HG03025 (cell line): ENCODE data around the gene SPN.
"Not testable (repeated sequence)": the region's sequence is repeated elsewhere in the genome, so short reads cannot be mapped to it uniquely, and the experiment has no call there.

Experiments used
- ATAC-seq: cut with Tn5 transposase; IDR thresholded peaks from one replicate; pipeline ENCODE4 v1.9.1; 2021; ENCODE audit warnings: mild to moderate bottlenecking, moderate library complexity; ENCODE audit not compliant: unreplicated experiment, low FRiP score

SPN gene

DNA sequence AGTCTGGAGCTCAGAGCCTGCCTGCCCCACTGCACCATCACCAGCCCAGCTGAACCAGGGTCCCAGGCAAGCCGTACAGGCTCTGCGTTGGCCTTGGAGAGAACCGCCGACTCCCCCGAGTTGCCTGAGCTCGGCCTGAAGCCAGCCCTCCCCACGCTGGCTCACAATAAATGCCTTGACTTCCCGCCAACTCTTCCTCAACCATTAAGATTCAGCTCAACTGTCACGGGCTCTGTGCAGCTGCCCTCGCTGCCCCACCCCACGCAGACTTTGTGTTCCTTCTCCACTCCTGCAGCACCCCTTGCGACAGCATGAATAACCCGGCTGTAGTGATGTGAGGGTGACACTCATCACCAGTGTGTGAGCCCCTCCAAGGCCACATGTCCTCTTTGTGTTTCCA is 11.1 kb downstream of the SPN start:
- no peak for ATAC-seq

DNA sequence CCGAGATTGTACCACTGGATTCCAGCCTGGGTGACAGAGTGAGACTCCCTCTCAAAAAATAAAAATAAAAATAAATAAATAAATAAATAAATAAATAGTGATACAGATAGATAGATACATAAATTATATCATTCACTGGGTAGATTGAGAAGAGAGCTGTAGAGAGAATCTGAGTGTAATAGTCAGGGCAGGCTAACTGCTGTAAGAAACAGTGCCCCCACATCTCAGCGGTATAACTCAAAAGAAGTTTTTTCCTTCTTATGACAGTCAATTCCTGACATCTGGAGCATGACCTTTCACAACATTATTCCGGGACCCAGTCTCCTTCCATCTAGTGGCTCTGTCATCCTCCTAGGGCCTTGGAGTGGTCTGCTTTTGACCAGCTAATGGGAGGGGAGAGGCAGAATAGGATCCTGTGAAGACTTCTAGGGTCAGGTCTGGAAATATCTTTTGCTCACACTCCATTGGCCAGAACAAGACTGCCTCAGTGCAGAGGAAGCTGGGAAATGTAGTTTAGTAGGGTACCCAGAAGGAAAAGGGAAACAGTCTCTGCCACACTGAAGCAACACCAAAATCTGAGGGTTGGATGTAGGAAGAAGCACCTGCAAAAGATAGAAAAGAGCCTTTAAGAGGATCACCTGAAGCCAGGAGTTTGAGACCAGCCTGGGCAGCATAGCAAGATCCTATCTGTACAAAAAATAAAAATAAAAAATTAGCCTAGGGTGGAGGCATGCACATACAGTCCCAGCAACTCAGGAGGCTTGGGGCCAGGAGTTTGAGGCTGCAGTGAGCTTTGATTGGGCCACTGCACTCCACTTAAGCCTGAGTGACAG is 13.0 kb downstream of the SPN start:
- ATAC-seq, result no peak

DNA sequence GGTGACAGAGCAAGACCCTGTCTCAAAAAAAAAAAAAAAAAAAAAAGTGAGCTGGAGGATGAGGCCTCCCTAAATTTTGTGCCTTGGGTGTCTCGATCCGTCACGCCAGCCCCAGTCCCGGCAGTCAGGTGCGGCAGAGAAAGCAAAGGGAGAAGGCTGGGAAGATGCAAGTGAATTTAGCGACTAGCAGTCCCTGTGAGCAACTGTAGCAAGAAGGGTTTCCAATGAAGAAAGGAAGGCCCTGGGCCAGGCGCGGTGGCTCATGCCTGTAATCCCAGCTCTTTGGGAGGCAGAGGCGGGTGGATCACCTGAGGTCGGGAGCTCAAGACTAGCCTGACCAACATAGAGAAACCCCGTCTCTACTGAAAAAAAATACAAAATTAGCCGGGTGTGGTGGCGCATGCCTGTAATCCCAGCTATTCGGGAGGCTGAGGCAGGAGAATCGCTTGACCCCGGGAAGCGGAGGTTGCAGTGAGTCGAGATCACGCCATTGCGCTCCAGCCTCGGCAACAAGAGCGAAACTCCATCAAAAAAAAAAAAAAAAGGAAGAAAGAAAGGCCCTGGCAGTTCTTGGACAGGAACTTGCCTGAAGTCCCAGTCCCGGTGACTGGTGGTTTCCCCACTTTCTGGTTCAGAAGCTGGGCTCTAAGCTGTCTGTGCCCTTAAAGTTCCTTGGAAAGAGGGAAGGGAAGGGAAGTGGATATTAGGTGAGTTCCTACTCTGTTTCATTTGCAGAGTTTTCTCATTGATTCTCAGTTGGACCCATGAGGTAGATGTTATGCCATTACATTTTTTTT is 14.1 kb downstream of the SPN start:
- ATAC-seq, result no peak

DNA sequence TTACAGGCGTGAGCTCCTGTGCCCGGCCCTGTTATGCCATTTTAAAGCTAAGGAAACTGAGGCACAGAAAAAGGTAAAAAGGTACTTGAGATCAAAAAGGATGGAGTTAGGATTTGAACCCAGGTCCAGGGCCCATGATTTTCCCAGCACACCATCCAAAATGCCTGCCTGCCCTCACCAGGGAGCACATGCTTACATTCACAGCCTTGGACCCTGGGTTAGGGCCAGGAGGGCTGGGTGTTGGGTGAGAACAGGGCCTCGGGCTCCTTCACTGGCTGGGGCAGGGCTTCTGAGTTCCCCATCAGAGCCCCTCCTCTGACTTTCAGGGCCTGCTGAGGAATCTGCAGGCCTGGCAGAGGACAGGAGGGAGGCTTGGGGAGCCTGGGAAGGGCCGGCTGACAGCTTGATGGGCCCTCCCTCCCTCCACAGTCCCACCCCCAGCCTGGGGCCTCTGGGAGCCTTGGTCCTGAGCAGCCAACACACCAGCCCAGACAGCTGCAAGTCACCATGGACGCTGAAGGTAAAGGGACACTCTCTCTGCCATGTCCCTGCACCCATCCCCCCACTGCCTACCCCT is 15.7 kb downstream of the SPN start, which contains the start of gene QPRT:
QPRT (plus strand) TSS at position 490 of the 577 bp plus-strand sequence; CDS start at position 508, 18 bp downstream.
- no peak for ATAC-seq

DNA sequence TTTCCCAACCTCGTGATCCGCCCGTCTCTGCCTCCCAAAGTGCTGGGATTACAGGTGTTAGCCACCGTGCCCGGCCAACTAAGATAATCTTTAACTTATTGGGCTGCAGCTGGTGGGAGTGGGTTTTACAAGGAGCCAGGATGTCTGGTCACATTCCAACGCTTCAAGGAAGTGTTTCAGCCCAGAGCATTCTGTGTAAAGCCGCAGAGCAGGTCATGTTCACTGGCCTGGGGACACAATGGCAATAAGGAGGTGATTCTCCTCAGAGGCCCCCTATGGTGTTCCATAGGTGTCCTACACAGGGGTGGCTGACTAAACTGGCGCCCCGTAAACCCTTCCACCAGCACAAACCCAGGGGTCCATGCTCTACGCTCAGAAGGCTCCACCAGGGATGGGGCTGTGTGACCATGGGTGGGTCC is 17.1 kb downstream of the SPN start:
- ATAC-seq, result no peak

DNA sequence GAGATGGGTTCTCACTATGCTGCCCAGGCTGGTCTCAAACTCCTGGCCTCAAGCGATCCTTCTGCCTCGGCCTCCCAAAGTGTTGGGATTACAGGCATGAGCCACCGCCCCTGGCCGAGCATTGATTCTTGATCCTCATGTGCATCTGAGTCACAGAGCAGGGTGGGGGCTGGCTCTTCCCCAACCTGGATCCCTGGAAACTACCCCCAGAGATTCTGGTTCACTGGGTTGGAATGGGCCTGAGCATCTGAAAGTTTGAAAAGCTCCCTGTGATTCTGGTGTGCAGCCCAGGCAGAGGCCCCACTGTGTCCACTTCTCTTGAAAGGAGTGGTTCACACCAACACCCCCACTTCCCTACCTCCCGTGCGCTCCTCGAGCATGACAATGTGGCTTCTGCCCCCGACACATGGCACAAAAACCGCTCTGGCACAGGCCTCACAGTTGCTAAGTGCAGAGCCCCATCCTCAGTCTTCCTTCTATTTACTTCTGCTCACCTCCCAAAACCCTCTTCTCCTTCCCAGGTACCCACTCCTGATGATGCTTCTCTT is 20.6 kb downstream of the SPN start:
- no peak for ATAC-seq

DNA sequence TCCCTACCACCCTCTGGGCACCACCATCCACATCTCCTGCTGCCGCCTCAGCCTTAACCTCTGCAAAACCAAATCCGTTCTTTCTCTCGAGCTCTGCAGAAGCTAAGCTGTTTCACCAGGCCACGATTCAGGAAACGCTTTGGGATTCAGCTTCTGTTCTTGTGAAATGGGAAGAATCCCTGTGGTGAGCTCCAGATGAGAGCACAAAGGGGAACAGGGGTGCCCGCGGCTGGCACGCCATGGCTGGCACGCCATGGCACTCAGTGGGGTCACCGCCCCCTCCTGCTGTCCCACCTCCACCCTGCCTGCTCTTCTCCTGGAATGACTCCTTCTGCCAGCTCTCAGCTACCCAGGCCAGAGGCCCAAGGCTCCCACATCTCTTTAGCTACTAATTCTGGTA is 21.6 kb downstream of the SPN start:
- ATAC-seq, result no peak

DNA sequence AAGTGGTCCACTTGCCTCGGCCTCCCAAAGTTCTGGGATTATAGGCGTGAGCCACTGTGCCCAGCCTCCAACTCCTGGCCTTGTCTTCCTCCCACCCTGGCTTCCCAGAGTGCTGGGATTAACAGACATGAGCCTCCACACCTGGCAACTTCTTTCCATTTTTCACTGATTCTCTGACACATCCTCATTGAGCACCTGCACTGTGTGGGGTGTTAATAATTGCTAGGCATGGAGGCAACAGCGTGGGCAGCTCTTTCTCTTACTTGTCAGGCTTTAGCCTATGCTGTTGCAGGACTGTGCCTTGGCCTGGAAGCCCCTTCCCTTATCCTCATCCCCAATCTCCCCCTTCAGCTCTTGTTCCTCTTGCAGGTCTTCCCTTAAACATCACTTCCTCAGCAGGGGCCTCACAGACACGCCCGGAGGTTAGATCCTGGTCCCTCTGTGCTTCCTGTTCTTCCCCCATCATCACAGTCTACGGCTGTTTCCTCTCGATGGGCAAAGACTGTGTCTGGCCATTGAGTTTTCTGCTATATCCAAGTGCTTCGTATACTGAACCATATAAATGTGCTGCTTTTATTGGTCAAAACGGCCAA is 23.8 kb downstream of the SPN start:
- no peak for ATAC-seq

DNA sequence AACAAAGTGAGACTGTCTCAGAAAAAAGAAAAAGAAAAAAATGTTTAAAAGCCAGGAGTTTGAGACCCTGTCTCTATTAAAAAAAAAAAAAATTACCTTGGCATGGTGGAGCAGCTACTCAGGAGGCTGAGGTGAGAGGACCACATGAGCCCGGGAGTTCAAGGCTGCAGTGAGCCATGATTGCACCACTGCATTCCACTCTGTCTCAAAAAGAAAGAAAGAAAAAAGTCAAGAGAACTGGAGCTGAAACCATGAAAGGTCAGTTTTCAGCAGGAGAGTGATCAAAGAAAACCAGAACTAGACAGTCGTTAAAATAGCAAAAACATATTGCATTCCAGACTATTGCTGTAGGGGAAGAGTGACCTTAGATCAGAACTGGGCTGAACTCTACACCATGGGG is 24.7 kb downstream of the SPN start:
- ATAC-seq, result no peak

DNA sequence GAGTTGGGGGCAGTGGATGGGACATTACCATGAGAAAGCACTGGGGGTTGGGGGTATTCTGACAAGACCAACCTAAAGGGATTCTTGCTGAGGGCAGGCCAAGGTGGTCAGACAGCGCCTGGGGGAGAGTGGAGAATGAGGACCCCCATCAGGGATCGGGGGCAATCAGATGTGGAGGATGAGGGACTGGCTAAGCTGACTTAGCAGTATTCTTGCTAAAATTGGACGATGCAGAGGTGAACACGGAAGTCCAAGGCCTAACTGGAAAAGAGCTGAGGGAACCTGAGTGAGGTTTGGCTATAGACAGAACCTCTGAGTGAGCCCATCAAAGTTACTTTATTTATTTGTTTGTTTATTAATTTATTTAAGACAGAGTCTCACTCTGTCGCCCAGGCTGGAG is 25.1 kb downstream of the SPN start:
- ATAC-seq, result no peak

DNA sequence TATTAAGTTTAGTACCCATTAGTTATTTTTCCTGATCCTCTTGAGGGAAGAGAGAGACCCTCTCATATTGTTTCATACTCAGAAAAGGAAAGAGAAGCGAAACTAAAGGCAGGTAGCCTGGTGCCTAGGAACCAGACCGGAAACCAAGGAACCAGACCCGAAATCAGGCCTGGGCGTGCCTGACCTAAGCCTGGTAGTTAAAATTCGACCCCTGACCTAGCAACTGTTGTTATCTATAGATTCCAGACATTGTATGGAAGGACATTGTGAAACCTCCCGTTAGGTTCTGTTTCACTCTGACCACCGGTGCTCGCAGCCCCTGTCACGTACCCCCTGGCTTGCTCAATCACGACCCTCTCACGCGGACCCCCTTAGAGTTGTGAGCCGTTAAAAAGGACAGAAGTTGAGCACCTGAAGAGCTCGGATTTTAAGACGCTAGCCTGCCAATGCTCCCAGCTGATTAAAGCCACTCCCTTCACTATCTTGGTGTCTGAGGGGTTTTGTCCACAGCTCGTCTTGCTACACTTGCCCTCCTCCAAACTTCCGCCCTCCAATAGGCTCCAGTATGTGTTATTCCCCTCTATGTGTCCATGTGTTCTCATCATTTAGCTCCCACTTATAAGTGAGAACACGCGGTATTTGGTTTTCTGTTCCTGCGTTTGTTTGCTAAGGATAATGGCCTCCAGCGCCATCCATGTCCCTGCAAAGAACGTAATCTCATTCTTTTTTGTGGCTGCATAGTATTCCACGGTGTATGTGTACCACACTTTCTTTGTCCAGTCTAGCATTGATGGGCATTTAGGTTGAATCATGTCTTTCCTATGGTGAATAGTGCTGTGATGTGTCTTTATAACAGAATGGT is 26.7 kb downstream of the SPN start:
- ATAC-seq, result not testable (repeated sequence)

DNA sequence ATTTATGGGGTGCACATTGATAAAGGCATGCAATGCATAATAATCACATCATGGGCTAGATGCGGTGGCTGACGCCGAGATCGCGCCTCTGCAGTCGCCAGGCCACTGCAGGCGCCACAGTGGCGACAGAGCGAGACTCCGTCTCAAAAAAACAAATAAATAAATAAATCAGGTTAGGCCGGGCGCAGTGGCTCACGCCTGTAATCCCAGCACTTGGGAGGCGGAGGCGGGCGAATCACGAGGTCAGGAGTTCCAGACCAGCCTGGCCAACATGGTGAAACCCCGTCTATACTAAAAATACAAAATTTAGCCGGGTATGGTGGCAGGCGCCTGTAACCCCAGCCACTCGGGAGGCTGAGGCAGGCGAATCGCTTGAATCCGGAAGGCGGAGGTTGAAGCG is 29.6 kb downstream of the SPN start:
- ATAC-seq, result not testable (repeated sequence)

DNA sequence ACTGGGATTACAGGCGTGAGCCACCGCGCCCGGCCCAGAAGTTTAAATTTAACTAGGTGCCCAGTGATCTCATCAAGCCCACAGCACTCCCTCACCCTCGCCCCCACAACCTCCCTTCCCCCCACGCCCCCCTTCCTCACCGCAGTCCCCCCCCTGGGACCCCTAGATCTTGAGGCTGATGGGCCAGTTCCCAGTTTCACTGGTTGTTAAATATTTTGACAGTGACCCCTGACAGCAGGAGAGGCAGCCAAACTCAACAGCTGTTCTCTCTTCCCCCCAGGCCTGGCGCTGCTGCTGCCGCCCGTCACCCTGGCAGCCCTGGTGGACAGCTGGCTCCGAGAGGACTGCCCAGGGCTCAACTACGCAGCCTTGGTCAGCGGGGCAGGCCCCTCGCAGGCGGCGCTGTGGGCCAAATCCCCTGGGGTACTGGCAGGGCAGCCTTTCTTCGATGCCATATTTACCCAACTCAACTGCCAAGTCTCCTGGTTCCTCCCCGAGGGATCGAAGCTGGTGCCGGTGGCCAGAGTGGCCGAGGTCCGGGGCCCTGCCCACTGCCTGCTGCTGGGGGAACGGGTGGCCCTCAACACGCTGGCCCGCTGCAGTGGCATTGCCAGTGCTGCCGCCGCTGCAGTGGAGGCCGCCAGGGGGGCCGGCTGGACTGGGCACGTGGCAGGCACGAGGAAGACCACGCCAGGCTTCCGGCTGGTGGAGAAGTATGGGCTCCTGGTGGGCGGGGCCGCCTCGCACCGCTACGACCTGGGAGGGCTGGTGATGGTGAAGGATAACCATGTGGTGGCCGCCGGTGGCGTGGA is 31.5 kb downstream of the SPN start:
- no peak for ATAC-seq

DNA sequence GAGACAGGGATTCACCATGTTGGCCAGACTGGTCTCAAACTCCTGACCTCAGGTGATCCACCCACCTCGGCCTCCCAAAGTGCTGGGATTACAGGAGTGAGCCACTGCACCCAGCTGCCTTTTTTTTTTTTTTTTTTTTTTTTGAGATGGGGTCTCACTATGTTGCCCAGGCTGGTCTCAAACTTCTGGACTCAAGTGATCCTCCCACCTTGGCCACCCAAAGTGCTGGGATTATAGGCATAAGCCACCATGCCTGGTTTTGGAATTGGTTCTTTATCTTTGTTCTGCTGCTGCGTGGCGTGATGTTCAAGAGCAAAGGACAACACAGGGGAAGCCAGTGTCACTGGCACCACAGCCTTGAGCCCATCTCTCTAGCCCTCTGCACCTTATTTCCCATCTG is 32.6 kb downstream of the SPN start:
- not testable (repeated sequence) for ATAC-seq

DNA sequence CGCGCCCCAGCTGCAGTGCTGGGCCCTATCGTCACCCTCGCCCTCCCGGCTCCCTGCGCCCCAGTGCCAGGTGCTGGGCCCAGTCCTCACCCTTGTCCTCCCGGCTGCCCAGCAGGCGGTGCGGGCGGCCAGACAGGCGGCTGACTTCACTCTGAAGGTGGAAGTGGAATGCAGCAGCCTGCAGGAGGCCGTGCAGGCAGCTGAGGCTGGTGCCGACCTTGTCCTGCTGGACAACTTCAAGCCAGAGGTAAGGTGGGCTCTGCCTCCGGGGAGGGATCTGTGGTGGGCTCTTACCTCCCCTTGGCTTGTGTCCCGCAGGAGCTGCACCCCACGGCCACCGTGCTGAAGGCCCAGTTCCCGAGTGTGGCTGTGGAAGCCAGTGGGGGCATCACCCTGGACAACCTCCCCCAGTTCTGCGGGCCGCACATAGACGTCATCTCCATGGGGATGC is 33.9 kb downstream of the SPN start:
- no peak for ATAC-seq

DNA sequence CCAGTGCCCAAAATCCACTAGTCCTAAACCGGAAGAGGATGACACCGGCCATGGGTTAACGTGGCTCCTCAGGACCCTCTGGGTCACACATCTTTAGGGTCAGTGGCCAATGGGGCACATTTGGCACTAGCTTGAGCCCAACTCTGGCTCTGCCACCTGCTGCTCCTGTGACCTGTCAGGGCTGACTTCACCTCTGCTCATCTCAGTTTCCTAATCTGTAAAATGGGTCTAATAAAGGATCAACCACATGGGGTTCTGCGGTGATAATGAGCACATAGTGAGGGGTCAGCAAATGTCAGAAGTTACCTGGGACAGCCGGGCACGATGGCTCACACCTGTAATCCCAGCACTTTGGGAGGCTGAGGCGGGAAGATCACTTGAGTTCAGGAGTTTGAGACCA is 34.3 kb downstream of the SPN start:
- no peak for ATAC-seq

DNA sequence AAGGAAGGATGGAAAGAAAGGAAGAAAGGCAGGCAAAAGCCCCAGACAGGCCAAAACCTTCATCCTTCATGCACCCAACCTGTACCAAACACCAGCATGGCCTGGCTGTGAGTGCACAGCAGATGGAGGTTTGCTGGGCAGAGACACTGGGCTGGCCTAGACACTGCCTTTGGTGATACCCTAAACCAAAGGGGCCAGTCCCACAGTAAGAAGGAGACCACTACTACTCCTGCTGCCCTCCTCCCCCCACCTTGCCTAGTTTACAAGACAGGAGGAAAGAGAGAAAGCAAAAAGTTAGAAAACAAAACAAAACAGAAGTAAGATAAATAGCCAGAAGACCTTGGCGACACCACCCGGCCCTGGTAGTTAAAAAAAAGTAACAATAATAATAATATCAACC is 35.0 kb downstream of the SPN start:
- no peak for ATAC-seq

DNA sequence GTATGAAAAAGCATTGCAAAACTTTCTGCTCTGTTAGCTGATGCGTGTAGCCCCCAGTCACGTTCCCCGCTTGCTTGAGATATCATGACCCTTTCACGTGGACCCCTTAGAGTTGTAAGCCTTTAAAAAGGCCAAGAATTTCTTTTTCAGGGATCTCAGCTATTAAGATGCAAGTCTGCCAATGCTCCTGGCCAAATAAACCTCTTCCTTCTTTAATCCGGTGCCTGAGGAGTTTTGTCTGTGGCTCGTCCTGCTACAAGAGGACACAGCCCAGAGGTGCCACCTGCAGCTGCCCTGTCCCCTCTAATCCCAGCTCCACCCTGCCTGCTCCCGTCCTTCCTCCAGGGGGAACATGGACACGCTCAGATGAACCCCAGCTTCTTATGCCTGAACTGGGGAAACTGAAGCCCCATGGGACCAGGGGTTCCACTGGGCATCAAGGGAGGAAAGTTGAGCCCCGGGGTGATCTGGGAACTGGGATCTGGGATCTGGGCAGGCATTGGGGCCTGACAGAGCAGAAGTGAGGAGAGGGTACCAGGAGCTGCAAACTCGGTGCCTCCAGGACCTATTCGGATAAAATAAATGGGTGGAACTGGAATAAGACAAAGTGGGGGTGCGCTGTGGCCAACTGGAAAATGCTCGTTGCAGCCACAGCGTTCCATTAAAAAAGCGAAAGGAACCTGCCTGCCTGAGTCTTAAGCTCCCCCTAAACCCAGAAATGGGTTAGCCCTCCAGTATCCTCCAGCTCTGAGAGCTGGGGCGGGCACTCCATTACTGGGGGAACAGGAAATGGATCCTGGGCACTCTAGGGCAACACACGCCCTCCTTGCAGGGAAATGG is 35.7 kb downstream of the SPN start:
- ATAC-seq, result no peak
